Sciatic nerve (tissue), 2 donors: ENCODE data around the gene RNASEH1. TPM values are rescaled to one million over a fixed set of nuclear protein-coding genes. Genes with fewer than 3 reads are reported as not detected.

Experiments used
- ATAC-seq: fragments of 200-7000 bp; cut with Tn5 transposase; one replicate; pipeline ENCODE4 v1.9.1; 2020; ENCODE audit warnings: mild to moderate bottlenecking, moderate library complexity
- DNase-seq: peaks from one replicate; pipeline ENCODE4 v3.0.0-alpha.2; 2020; ENCODE audit warnings: low spot score
- intact Hi-C: fragments of 100-400 bp; cut with DNase I; formaldehyde crosslinking; loops from one replicate; pipeline ENCODE4 v1.14.2; 2022
- total RNA-seq: library from RNA; stranded (reverse); fragmentation: NEBNext Ultra II Directional; extraction: Animal tissue kit (Norgen Biotek cat#: 25700); gene quantifications from one replicate; pipeline ENCODE4 v1.2.1, GENCODE V29; 2021
- donor health status: DM: no; HTN: no; CAD: no.
- donor health status: DM: no; HTN: no; CAD: no.

The RNASEH1 gene, protein sequence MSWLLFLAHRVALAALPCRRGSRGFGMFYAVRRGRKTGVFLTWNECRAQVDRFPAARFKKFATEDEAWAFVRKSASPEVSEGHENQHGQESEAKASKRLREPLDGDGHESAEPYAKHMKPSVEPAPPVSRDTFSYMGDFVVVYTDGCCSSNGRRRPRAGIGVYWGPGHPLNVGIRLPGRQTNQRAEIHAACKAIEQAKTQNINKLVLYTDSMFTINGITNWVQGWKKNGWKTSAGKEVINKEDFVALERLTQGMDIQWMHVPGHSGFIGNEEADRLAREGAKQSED
- 19.0 TPM for total RNA-seq

DNA sequence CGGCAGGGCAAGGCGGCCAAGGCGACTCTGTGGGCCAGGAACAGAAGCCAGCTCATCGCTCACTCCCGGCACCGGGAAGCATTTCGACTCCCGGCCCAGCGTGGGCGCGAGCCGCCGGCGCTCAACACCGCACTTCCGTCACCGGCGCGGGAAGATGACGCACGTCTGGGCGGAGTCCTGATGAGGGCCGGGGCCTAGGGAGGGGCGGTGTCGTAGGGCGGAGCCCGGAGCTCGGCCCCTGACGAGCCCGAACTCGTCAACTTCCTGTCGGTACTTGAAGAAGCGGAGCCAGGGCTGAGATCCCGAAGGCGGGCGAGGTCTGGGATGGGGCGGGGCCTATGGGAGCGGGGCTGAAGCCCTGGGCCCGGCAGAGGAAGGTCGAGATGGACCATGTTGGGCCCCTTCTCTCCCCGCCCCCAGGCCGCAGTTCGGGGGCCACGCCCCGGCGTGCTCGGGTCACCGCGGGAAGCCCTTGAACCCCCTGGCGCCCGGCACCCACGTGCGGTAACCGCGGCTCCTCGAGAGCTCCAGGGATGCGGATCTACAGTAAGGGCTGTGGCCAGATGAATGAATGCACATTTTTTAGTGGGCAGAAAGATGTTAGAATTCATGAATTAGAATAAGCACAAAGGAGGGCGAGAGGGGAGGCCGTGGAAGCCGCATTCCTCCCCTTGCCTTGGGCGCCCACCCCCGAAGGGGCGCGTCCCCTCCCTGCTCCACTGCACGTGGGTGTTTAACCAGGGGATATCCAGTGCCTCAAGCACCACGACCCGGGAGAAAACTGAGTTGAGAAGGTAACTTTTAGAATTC lies at the start of gene RNASEH1:
TSS of gene RNASEH1 (minus strand) at position 129 of the 810 bp plus-strand sequence. CDS start at position 56, 73 bp downstream.
- DNase-seq = peak; percentile 99
- ATAC-seq = peak; percentile 100
- intact Hi-C loops = no loop called here

DNA sequence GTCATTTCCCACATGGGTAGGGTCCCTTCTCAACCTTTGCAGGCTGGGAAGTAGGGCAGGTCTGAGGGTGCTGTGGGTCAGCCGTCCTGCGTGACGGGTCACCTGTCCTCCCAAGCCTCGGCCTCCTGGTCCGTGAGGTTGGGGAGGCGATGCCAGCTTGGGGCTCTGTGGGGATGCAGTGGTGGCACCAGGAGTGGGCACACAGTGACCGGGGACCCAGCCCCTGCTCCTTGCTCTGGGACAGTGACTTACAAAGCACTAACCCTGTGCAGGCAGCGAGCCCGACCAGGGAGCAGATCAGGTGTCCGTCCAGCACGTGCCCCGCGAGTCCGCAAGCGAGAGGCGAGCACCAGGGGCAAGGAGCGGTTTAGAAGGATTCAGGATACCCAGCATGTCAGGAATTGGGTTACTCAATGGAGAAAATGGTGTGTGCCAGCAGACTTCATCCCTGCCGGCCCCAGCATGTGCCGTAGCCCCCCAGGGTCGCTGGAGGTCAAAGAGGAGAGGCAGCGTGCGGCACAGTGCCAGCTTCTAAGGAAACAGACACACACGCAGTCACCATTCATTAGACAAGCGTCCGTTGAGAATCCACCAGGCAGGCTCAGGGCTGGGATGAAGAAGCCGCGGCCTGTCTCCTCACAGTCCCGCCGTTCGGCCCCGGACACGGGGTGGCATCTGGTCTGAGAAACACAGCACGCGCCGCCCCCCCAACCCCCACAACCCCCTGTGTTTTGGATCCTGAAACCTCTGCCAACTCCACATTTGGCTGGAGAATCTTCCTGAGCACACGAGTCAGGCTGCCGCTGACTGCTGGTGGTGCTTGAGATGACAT lies 48.5 kb upstream of the RNASEH1 start:
- DNase-seq = no peak
- ATAC-seq = no peak
- intact Hi-C loops = no loop called here

DNA sequence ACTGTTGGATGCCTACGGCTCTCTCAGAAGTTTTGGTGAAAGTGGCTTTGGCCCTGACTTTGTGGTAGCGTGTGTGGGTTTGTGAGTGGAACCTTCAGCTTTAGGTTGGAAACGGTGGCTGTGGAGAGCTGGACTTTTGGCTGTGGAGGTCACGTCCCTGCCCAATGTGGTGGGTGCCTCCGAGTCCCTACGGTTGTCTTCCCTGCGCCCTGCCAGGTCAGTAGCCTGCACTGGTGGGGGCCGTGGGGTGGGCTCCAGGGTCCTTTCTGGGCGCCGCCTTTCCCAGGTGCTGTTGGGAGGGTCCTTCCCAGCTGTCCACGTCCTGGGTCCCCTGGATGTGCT lies 47.9 kb upstream of the RNASEH1 start:
- intact Hi-C loops = no loop called here
- DNase-seq (no peak), ATAC-seq (no peak)

DNA sequence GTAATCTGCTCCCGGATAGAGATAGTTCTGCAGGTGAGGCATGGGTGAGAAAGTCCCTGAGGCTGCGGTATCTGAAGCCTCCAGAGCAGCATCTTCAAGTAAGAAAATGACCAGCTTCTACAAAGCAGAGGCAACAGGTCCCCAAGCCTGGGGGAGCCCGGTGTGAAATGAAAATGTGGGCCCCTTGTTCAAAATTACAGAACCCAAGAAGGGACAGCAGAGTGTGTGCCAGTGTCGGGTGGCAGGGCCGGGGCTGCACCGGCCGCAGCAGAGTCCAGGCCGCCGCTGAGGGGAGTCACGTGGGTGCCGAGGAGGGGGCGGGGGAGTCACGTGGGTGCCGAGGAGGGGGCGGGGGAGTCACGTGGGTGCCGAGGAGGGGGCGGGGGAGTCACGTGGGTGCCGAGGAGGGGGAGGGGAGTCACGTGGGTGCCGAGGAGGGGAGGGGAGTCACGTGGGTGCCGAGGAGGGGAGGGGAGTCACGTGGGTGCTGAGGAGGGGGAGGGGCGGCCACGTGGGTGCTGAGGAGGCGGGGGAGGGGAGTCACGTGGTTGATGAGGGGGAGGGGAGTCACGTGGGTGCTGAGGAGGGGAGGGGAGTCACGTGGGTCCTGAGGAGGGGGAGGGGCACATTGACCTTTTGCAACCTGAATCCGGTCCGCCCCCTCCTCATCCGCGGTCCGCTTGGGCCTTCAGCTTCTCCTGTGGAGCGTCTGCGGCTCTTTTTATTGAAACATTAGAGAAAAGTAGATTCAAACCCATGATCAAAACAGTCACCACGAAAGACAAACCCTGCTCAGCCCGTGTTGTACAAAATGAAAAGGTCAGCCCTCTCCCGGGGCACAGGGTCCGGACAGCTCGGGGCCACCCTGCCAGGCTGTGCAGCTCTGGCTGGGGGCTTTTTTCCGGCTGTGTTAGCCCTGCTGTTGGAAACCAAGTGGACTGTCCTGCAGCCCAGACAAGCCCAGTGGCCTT lies 47.1 kb upstream of the RNASEH1 start:
- intact Hi-C loops = no loop called here
- DNase-seq (peak; percentile 80), ATAC-seq (peak; percentile 82)

DNA sequence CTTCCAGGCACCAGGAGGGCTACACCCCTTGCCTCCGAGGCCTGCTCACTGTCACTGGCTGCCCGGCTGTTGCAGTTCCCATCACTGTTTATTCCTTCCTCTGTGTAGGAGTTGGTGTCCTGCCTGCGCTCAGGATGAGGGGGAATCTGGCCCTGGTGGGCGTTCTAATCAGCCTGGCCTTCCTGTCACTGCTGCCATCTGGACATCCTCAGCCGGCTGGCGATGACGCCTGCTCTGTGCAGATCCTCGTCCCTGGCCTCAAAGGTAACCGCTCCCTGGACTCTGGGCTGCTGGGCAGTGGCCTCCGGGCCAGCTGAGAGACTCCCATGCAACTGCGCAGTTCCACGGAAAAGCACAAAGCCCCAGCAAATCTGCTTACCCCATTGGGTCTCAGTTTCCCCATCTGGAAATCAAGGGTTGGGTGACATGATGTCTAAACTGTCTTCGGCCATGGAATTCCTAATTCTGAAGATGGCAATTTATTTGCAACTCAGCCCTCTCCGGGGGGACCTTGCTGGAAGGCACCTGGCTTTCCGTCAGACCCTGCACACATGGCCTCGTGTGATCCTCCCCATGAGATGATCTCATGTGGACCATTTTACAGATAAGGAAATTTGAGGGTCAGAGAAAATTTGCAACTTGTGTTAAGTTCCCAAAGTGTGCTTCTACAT lies 46.2 kb upstream of the RNASEH1 start:
- ATAC-seq (no peak), DNase-seq (no peak)
- intact Hi-C loops = no loop called here

DNA sequence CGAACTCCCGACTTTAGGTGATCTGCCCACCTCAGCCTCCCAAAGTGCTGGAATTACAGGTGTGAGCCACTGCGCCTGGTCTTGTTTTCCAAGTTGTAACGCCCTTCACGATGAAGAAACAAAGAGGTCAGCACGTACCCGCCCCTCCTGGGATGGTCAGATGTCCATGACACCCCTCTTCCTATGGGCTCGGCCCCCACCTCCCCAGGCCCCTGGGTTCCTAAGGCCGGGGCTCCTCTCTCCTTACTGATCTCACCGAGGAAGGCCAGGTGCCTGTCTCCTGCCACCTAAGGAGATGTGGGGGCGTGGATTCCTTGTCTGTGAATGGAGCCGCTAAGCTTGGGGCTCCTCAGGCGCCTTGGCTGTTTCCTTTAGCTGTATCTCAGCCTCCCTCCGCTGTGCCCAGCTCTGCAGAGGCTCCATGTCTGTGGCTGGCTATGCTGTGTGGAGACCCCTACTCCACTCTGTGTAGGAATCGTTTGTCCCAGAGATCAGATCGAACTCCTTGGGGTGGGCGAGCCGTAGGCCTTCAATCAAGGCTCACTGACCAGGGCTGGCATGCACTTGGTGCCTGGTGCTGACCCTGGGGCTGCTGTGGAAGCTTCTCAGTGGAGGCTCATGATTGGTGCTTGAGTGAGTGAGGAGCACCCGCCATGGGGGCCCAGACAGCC lies 45.5 kb upstream of the RNASEH1 start:
- intact Hi-C loops = no loop called here
- ATAC-seq = no peak
- no peak for DNase-seq

DNA sequence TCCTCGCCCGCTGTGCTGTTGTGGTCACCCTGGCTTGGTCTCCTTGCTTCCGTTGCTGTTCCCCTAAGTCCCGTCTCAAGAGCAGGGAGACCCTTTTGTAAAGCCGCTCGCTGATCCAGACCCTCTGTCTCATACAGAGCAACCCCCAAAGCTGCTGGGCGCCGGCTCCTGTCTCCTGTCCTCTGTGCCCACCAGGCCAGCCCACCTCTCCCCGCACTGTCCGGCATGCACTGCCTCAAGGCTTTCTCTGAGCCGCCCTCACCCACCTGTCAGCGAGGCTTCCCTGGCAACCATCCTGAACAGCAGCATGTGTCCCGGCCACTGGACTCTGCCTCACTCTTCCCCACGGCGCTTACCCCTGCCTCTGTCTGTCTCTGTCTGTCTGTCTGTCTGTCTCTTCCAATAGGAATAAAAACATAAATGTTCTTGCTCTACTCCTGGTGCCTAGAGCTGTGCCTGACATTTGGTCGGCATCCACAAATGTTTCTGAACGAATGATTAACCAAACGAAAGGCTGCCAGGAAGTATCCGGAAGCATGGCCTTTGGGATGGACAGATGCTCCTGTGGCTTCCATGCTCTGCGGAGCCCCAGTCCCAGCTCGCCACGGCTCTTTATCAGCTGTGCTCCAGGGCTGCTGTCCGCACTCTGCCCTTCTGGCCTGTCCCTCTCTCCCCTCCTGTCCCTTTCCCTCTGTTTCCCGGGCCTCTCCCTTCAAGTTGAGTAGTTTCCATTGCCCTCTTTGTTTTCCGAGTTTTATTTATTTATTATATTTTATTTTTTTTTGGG lies 44.6 kb upstream of the RNASEH1 start:
- intact Hi-C loops = no loop called here
- ATAC-seq = no peak
- DNase-seq = no peak

DNA sequence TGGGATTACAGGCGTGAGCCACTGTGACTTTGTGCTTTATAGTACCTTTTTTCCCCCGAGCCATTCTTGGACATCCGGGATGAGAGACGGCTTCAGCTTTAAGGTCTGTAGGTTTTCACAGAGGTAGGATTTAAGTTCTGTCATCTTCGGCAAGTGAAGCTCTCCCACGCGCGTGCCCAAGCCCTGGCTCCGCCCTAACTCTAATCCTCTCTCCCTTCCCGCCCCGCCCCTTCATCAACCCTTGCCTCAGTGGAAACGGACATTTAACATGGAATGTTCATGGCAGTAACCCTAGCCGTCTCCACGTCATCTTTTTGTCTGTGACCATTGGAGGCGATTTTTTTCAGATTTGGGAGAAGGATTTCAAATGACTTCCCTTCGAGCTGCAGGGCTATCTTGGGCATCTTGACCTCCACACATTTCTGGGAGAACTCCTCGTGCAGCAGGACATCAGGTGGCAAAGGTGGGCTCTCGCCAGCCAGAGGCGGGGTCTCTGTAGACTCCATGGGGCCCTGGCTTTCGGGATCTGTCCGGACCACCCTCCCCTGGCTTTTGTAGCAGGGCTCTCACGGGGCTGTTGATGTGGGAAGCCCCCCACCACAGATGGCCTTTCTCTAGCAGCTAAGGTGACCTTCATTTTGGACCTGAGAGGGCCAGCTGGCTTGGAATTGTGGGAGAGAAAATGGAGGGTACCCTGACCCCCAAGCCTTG lies 43.6 kb upstream of the RNASEH1 start:
- intact Hi-C loops = no loop called here
- DNase-seq (no peak), ATAC-seq (no peak)

DNA sequence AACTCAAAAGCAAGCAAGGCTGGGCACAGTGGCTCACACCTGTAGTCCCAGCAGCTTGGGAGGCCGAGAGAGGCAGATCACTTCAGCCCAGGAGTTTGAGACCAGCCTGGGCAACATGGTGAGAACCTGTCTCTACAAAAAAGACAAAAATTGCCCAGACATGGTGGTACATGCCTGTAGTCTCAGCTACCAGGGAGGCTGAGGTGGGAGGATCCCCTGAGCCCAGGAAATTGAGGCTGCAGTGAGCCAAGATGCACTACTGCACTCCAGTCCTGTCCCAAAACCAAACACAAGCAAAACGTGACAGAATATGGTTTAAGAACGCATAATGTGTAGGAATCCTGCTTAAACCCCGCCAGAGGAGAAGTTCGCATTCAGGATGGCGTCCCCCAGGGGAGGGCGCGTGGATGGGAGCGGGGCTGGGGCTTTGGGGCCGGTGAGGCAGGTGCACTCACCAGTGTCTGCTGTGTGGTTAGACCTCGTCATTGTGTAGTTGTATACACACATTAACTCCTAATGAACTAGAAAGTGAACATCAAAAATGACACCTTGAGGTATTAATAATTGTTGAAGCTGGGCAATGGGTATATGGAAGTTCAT lies 42.2 kb upstream of the RNASEH1 start:
- intact Hi-C loops = no loop called here
- DNase-seq (no peak), ATAC-seq (no peak)

DNA sequence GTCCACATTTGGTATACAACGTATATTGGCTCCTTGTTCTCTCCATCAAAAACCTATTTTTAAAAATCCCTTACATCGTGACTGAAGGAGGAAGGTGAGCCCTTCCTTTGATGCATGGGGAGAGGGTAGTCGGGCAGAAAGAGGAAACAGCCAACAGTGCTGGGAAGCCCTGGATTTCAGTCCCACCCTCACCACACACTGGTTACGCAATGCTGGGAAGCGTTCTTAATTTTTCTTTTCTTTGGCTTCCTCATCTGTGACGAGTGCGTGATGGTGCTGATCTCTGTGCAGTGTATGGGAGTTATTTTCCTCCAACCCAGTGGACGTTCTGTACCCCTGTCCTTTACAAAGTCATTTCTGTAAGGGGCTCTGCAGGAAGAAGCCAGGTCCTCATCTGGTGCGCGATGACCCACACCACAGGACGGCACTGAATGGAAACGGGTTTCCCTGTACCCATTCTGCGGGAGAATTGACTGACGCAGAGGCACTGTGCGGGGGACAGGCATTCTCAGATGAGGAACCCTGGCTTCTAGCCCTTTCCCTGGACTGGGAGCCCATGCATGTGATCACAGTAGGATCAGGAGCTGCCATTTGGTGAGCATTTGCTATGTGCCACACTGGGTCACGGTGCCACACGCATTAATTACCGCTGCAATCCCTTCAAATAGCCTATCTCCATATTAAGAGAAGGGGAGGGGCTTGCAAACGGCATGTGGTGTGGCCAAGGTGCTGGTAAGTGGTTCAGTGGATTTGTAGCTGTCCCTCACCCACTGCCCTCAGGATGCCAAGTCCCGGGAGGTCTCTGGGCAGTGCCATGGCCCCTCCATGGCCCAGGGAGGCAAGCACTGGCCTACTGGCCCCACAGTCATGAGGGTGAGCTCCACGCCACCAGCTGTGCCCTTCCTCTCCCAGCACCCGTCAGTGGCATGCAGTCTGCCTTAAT lies 41.0 kb upstream of the RNASEH1 start:
- intact Hi-C loops = loop anchor here (5.0 kb wide), 1 partner anchor 1352 kb away; no protein-coding TSS in a partner anchor
- no peak for DNase-seq
- ATAC-seq = no peak

DNA sequence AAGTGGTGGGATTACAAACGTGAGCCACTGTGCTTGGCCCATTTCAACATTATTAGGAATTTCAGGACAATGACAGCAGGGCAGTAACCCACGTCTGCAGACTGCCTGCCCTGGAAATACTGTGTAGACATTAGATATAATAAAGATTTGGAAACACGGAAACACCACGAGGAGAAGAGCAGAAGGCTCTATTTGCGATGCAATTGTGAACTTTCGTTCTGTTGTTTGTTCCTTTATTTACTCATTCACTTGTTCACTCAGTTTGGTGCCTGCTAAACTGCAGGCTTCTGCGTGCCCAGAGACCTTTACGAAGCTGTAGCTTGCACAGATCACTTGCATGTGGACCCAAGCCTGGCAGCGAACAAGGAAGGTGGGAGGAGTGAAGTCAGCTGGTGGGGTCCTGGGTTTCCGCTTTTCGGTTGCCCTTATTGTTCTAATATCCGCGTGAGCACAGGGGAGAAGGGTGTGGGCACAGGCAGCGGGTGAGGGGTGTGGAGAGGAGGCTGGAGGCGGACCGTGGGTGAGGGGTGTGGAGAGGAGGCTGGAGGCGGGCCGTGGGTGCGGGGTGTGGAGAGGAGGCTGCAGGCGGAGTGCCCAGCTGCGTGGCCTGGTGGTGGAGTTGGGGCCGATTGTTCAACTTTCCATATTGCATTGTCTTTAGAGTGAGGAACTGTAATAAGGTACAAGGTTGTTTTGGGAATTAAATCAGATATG lies 40.2 kb upstream of the RNASEH1 start:
- ATAC-seq (no peak), DNase-seq (no peak)
- intact Hi-C loops = loop anchor here (5.0 kb wide), 1 partner anchor 1351 kb away; no protein-coding TSS in a partner anchor

DNA sequence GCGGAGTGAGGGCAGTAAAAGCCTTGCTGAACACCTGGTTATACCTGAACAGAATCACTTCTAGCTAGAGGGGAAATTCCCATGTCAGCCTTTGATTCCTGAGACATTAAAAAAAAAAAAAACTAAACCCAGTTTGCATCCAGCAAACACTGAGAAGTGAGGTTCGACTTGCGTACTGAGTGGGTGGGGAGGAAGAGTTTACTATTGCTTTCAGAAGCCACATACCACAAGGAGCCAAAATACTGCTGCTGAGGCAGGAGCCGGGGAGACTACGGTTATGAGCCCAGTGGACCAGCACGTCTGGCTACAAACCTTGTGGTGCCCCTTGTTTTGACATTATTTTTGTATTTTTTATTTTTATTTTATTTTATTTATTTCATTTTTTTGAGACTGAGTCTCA lies 39.4 kb upstream of the RNASEH1 start:
- no peak for DNase-seq
- intact Hi-C loops = loop anchor here (5.0 kb wide), 1 partner anchor 1350 kb away; no protein-coding TSS in a partner anchor

DNA sequence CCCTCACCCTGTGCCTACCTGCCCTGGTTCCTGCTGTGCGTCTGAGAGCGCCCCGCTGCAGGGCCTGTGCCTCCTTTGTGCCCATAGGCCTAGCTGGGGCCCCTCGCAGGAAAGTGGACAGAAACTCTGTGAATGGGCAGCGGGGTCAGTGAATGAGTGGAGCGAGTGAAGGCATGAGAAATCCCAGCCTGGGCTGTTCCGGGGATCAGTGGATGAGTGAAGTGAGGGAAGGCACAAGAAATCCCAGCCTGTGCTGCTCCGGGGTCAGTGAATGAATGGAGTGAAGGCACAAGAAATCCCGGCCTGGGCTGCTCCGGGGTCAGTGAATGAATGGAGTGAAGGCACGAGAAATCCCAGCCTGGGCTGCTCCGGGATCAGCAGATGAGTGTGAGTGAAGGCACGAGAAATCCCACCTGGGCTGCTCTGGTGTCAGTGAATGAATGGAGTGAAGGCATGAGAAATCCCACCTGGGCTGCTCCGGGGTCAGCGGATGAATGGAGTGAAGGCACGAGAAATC lies 38.8 kb upstream of the RNASEH1 start:
- intact Hi-C loops = loop anchor here (5.0 kb wide), 1 partner anchor 1350 kb away; no protein-coding TSS in a partner anchor
- DNase-seq (no peak), ATAC-seq (peak; percentile 10)

More for the DNA sequence above, 39.4 kb upstream of the RNASEH1 start:
- no peak for ATAC-seq

DNA sequence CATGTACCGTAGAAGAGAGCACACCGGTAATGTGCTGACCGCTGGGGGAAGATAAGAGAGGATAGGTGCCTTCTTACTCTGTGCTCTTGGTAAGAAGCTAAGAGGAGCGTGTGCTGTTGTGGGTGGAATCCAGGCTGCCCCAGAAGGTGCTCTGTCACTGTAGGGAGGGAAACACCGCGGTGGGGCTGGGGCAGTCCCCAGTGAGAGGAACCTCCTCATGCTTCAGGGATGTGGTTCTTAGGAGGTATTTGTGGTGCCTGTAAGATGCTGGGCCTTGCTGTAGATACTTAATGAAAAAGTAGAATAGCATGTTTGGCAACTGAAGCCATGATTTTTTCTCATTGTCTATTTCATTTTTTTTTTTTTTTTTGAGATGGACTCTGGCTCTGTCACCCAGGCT lies 37.9 kb upstream of the RNASEH1 start:
- DNase-seq = no peak
- ATAC-seq = no peak
- intact Hi-C loops = loop anchor here (5.0 kb wide), 1 partner anchor 1349 kb away; no protein-coding TSS in a partner anchor
